Nephron progenitor cell (in vitro differentiated cells): Measurements from ENCODE around the gene C9orf153.

Experiments
- DNase-seq: peaks from one replicate; pipeline ENCODE4 v3.0.0; 2021
- H3K27ac Mint-ChIP-seq: 2 replicates; pipeline ENCODE4 v1.8.0; 2021; ENCODE audit warnings: mild to moderate bottlenecking, moderate library complexity, mixed read lengths
- H3K27me3 Mint-ChIP-seq: 2 replicates; pipeline ENCODE4 v1.8.0; 2021; ENCODE audit warnings: mild to moderate bottlenecking, low read depth, mixed read lengths; ENCODE audit not compliant: poor library complexity
- H3K36me3 Mint-ChIP-seq: 2 replicates; pipeline ENCODE4 v1.8.0; 2021; ENCODE audit warnings: low read depth, mixed read lengths
- H3K4me1 Mint-ChIP-seq: 2 replicates; pipeline ENCODE4 v1.8.0; 2021; ENCODE audit warnings: mixed read lengths
- H3K4me3 Mint-ChIP-seq: 2 replicates; pipeline ENCODE4 v1.8.0; 2021; ENCODE audit warnings: mild to moderate bottlenecking, moderate library complexity, mixed read lengths
- H3K9me3 Mint-ChIP-seq: 2 replicates; pipeline ENCODE4 v1.8.0; 2021; ENCODE audit warnings: mild to moderate bottlenecking, moderate library complexity, mixed read lengths
- CTCF ChIP-seq: fragments of 200-600 bp; sonication (generic); IDR thresholded peaks from 2 replicates; pipeline ENCODE4 v1.5.0; 2021; ENCODE audit warnings: antibody characterized with exemption

Gene C9orf153

GRCh38 chr9:86279839-86280238 lies 20.4 kb upstream of the C9orf153 start:
- no peak for TF ChIP-seq CTCF
- Mint-ChIP-seq H3K27ac (no peak overlapping the region), H3K4me3 (peak overlapping the region; percentile 86), H3K9me3 (no peaks in the 10 kb centered on the region), H3K27me3 (peaks cover 5% of the 10 kb centered on the region), H3K36me3 (peaks cover 4% of the 10 kb centered on the region), H3K4me1 (peaks cover 46% of the 10 kb centered on the region)
- DNase-seq: no peak

- DNase-seq: no peak
- Mint-ChIP-seq H3K4me3 (no peak overlapping the region), H3K27me3 (no peaks in the 10 kb centered on the region), H3K27ac (peak overlapping the region; percentile 64), H3K36me3 (peaks cover 27% of the 10 kb centered on the region), H3K4me1 (peaks cover 37% of the 10 kb centered on the region), H3K9me3 (peaks cover 3% of the 10 kb centered on the region)
- TF ChIP-seq CTCF: no peak
Observed at GRCh38 chr9:86277072-86277471, 17.6 kb upstream of the C9orf153 start.

GRCh38 chr9:86275962-86276361 lies 16.5 kb upstream of the C9orf153 start:
- Mint-ChIP-seq H3K4me3 (no peak overlapping the region), H3K4me1 (peaks cover 31% of the 10 kb centered on the region), H3K27me3 (no peaks in the 10 kb centered on the region), H3K9me3 (peaks cover 13% of the 10 kb centered on the region), H3K36me3 (peaks cover 38% of the 10 kb centered on the region), H3K27ac (no peak overlapping the region)
- no peak for DNase-seq
- peak; percentile 26 for TF ChIP-seq CTCF

DNA sequence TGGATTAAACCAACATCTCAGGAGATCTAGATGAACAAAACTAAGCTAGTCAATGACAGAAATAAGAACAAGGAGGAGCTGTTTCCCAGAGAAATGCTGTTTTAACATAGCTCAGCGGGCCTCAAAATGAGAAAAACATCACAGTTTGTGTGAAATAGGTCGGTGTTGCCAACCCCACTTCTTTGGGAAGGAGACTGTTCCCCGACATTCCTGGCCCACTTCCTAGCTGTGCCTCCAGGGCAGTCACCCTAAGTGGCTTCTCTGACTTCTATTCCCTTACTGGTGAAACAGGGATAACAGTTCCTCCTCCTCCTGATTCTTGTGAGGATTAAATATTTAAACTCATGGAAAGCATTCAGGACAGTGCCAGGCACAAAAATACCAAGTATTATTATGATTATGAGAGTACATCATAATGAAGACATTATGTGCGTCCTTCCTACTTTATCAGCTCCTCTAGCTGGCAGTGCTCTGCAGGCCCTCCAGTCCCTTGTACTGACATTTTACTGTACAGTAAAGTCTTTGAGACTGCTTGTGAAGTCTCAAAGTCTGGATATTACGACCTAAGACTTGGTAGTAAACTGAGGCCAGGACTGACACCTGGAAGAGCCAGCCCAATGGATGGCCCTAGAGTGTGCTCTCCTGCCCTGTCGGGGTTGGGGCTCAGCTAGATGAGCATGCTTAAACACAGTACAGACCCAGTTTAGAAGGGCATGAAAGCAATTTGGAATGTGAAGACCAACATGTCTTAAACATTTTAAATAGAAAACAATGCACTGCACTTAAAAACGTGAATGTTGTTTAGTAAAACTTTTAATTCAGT lies 15.6 kb upstream of the C9orf153 start:
- Mint-ChIP-seq H3K27ac (no peak overlapping the region), H3K4me1 (peaks cover 21% of the 10 kb centered on the region), H3K4me3 (no peak overlapping the region), H3K36me3 (peaks cover 40% of the 10 kb centered on the region), H3K27me3 (no peaks in the 10 kb centered on the region), H3K9me3 (peaks cover 13% of the 10 kb centered on the region)
- no peak for DNase-seq
- TF ChIP-seq CTCF: no peak

GRCh38 chr9:86272221-86272620 lies 12.8 kb upstream of the C9orf153 start:
- Mint-ChIP-seq H3K4me3 (no peak overlapping the region), H3K36me3 (peaks cover 61% of the 10 kb centered on the region), H3K9me3 (peaks cover 25% of the 10 kb centered on the region), H3K4me1 (peaks cover 5% of the 10 kb centered on the region), H3K27ac (no peak overlapping the region), H3K27me3 (no peaks in the 10 kb centered on the region)
- no peak for DNase-seq
- TF ChIP-seq CTCF: no peak

DNA sequence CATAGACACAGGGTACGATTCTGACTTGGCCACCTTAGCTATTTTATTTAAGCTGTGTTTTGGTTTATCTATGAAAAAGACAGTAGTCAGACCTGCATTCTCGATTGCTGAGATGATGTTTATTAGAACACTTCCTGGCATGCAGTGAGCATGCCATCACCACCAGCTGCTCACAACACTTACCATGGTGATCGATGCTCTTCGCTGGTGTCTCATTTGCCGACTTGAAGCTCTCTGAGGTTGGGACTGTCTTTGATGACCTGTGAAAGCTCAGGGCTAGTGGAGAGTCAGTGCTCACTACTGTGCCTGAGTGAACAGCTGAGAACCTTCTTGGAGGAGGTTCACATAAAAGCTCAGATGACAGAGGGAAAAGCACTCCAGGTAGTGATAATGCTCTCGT lies 4.4 kb upstream of the C9orf153 start:
- DNase-seq: no peak
- Mint-ChIP-seq H3K27me3 (no peaks in the 10 kb centered on the region), H3K36me3 (peaks cover 67% of the 10 kb centered on the region), H3K4me3 (no peak overlapping the region), H3K27ac (no peak overlapping the region), H3K4me1 (peaks cover 9% of the 10 kb centered on the region), H3K9me3 (peaks cover 4% of the 10 kb centered on the region)
- no peak for TF ChIP-seq CTCF
